ENCODE data around the gene CARD9.

CARD9 gene

DNA sequence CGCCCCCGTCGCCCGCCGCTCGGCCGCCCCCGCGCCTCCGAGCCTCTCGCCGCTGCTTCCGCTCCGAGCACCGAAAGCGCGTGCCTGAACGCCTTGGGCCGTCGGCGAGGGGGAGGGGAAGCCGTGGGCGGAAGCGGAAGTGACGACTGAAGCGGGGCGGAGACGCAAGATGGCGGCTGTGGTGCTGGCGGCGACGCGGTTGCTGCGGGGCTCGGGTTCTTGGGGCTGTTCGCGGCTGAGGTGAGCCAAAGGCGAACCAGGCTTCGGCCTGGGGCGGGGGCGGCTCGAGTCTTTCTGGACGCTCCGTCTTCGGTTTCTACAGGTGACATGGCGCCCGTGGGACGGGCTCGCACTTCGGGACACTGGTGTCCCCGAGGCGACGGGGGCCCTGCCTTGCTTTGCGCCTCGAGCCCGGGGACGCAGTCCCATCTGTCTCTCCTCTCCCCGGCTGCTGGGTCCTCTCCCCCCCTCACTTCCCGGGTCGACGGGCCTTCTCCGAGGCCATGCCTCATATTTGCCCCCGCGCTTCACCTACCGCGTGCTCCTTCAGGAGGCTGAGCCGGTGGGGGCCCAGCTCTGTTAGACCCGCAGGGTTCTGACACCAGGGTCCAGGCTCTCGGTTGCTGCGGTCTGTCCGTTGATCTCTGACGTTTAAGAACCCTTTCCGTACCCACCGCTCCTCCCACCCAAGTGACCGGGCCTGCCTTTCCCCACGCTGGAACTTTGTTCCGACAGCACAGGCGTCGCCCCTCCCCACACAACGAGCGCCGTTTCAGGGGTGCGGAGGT lies 37.2 kb upstream of the CARD9 start, which contains the start of the genes ENTR1 and PMPCA (continued):
- no peak for TF ChIP-seq ZNF18 (tag by site-specific recombination; IDR thresholded peaks at IDR 0.05)
- 0 out of 2 replicates have a peak, but pooled peaks have one; percentile 26 for TF ChIP-seq REST (tag by site-specific recombination; IDR thresholded peaks at IDR 0.05)
- TF ChIP-seq GLIS2 (tag by site-specific recombination; IDR thresholded peaks at IDR 0.05) = no peak
- TF ChIP-seq CTCF (tag by site-specific recombination; IDR thresholded peaks at IDR 0.05) = no peak
- TF ChIP-seq ZNF514 (tag by site-specific recombination; IDR thresholded peaks at IDR 0.05) = no peak
- no peak for TF ChIP-seq ZNF701 (tag by site-specific recombination; IDR thresholded peaks at IDR 0.05)
- TF ChIP-seq, protein P1, sequence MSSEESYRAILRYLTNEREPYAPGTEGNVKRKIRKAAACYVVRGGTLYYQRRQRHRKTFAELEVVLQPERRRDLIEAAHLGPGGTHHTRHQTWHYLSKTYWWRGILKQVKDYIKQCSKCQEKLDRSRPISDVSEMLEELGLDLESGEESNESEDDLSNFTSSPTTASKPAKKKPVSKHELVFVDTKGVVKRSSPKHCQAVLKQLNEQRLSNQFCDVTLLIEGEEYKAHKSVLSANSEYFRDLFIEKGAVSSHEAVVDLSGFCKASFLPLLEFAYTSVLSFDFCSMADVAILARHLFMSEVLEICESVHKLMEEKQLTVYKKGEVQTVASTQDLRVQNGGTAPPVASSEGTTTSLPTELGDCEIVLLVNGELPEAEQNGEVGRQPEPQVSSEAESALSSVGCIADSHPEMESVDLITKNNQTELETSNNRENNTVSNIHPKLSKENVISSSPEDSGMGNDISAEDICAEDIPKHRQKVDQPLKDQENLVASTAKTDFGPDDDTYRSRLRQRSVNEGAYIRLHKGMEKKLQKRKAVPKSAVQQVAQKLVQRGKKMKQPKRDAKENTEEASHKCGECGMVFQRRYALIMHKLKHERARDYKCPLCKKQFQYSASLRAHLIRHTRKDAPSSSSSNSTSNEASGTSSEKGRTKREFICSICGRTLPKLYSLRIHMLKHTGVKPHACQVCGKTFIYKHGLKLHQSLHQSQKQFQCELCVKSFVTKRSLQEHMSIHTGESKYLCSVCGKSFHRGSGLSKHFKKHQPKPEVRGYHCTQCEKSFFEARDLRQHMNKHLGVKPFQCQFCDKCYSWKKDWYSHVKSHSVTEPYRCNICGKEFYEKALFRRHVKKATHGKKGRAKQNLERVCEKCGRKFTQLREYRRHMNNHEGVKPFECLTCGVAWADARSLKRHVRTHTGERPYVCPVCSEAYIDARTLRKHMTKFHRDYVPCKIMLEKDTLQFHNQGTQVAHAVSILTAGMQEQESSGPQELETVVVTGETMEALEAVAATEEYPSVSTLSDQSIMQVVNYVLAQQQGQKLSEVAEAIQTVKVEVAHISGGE (tag by site-specific recombination; conservative IDR thresholded peaks at IDR 0.05; ENCODE audit: low read depth) = peak; percentile 88
- TF ChIP-seq TSHZ1 (tag by site-specific recombination; IDR thresholded peaks at IDR 0.05; ENCODE audit: borderline replicate concordance) = 0 out of 2 replicates have a peak, but pooled peaks have one; percentile 14
- peak; percentile 66 for TF ChIP-seq ZBTB17 (tag by site-specific recombination; IDR thresholded peaks at IDR 0.05)
- TF ChIP-seq, protein P2, sequence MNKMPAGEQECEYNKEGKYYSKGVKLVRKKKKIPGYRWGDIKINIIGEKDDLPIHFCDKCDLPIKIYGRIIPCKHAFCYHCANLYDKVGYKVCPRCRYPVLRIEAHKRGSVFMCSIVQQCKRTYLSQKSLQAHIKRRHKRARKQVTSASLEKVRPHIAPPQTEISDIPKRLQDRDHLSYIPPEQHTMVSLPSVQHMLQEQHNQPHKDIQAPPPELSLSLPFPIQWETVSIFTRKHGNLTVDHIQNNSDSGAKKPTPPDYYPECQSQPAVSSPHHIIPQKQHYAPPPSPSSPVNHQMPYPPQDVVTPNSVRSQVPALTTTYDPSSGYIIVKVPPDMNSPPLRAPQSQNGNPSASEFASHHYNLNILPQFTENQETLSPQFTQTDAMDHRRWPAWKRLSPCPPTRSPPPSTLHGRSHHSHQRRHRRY (tag by site-specific recombination; IDR thresholded peaks at IDR 0.05) = no peak
- peak; percentile 76 for TF ChIP-seq KLF1 (tag by site-specific recombination; IDR thresholded peaks at IDR 0.05)
- TF ChIP-seq ZNF488 (tag by site-specific recombination; IDR thresholded peaks at IDR 0.05) = no peak; the same call in 1 of the 2 replicates
- no peak for TF ChIP-seq ZNF623 (tag by site-specific recombination; IDR thresholded peaks at IDR 0.05)
- TF ChIP-seq MZF1 (tag by site-specific recombination; IDR thresholded peaks at IDR 0.05; ENCODE audit: borderline replicate concordance) = no peak
- no peak for TF ChIP-seq ZNF341 (tag by site-specific recombination; IDR thresholded peaks at IDR 0.05; ENCODE audit: low read depth)
- TF ChIP-seq SETDB1 (IDR thresholded peaks at IDR 0.05; ENCODE audit: insufficient read length, low read length) = no peak
- TF ChIP-seq ZNF48 (tag by site-specific recombination; IDR thresholded peaks at IDR 0.05) = no peak
- TF ChIP-seq ZNF837 (tag by site-specific recombination; IDR thresholded peaks at IDR 0.05) = no peak
- no peak for TF ChIP-seq ZBTB7A (tag by site-specific recombination; IDR thresholded peaks at IDR 0.05; ENCODE audit: low read depth)
- TF ChIP-seq, protein P3, sequence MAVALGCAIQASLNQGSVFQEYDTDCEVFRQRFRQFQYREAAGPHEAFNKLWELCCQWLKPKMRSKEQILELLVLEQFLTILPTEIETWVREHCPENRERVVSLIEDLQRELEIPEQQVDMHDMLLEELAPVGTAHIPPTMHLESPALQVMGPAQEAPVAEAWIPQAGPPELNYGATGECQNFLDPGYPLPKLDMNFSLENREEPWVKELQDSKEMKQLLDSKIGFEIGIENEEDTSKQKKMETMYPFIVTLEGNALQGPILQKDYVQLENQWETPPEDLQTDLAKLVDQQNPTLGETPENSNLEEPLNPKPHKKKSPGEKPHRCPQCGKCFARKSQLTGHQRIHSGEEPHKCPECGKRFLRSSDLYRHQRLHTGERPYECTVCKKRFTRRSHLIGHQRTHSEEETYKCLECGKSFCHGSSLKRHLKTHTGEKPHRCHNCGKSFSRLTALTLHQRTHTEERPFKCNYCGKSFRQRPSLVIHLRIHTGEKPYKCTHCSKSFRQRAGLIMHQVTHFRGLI (tag by site-specific recombination; IDR thresholded peaks at IDR 0.05) = no peak

All from HEK293 (cell line).